Upper lobe of left lung (tissue), 4 donors: Measurements from ENCODE around the gene MACROD2.

ENCODE experiments used
- EP300 ChIP-seq, 4 donors: sonication (generic); formaldehyde crosslinking; IDR thresholded peaks; one replicate each; pipeline ENCODE4 v1.5.1; 2017; ENCODE audit warnings: antibody characterized with exemption in 4 of 4, control low read depth in 2 of 4
- POLR2A ChIP-seq, 4 donors: fragments of 450-650 bp; IDR thresholded peaks; one replicate each; pipeline ENCODE4 v1.5.1; 2016 to 2017; ENCODE audit warnings: antibody characterized with exemption in 4 of 4, mild to moderate bottlenecking in 2 of 4
- POLR2AphosphoS5 ChIP-seq, 2 donors: sonication (generic); formaldehyde crosslinking; IDR thresholded peaks; one replicate each; pipeline ENCODE4 v1.5.1; 2017; ENCODE audit warnings: antibody characterized with exemption in 2 of 2
- TF ChIP-seq, protein P1 (sequence below), 6 experiments: fragments of 450-650 bp in 4 of 6; fragments of 200-600 bp in 2 of 6; sonication (generic) in 2 of 6; IDR thresholded peaks; one replicate each; pipeline ENCODE4 v1.5.1; 2016 to 2019; ENCODE audit warnings: antibody characterized with exemption in 6 of 6

DNA sequence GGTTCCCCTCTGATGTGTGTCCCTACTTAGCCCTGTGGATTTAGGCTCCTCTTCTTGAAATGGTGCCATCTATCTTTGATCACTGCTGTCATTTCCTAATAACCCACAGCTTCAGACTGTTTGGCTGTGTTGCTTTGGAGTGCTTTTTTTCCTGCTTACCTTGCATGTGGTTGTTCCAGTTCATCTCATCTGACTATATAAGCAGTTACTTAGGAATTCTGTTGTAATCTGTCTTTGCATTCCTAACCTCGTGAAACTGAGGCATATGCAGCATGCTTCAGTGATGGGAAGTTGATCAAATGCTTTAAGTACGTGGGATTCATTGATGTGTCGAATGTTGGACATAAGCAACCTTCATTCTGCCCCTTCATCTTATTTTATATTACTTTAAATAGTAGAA, 457.9 kb downstream of the MACROD2 start:
- TF ChIP-seq, protein P1, sequence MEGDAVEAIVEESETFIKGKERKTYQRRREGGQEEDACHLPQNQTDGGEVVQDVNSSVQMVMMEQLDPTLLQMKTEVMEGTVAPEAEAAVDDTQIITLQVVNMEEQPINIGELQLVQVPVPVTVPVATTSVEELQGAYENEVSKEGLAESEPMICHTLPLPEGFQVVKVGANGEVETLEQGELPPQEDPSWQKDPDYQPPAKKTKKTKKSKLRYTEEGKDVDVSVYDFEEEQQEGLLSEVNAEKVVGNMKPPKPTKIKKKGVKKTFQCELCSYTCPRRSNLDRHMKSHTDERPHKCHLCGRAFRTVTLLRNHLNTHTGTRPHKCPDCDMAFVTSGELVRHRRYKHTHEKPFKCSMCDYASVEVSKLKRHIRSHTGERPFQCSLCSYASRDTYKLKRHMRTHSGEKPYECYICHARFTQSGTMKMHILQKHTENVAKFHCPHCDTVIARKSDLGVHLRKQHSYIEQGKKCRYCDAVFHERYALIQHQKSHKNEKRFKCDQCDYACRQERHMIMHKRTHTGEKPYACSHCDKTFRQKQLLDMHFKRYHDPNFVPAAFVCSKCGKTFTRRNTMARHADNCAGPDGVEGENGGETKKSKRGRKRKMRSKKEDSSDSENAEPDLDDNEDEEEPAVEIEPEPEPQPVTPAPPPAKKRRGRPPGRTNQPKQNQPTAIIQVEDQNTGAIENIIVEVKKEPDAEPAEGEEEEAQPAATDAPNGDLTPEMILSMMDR (IDR thresholded peaks at IDR 0.05), result no peak
- TF ChIP-seq POLR2AphosphoS5 (IDR thresholded peaks at IDR 0.05), result no peak
- no peak for TF ChIP-seq POLR2A (IDR thresholded peaks at IDR 0.05)
- no peak for TF ChIP-seq EP300 (IDR thresholded peaks at IDR 0.05)
